ENCODE results near the gene FBF1. TPM values are rescaled to one million over a fixed set of nuclear protein-coding genes. Genes with fewer than 3 reads are reported as not detected.
A peak's percentile ranks its signal among the peaks of the same experiment; 100 is the strongest.

The FBF1 gene
- total RNA-seq, 2 donors from 2014 or later: 25.9 to 39.1 TPM

- Mint-ChIP-seq H3K36me3 (ENCODE audit: low read depth) (no peaks in the 10 kb centered on the region), H3K27ac (no peak within 1 kb of the TSS), H3K4me1 (peaks cover 10% of the 10 kb centered on the region), H3K27me3 (ENCODE audit: insufficient read depth) (peaks cover 50% of the 10 kb centered on the region), H3K9me3 (no peaks in the 10 kb centered on the region), H3K4me3 (peak within 1 kb of the TSS; percentile 52)
- DNase-seq: peak; percentile 87
- Histone ChIP-seq H3K9ac (ENCODE audit: extremely low read depth, low read length, poor library complexity, severe bottlenecking) (no peak within 1 kb of the TSS), H3K36me3 (ENCODE audit: control insufficient read depth, insufficient read depth, low read length) (no peaks in the 10 kb centered on the region), H3K27ac (ENCODE audit: low read depth, low read length) (no peak within 1 kb of the TSS), H3K9me3 (ENCODE audit: control insufficient read depth, low read length) (no peaks in the 10 kb centered on the region), H3K4me3 (ENCODE audit: low read length) (no peak within 1 kb of the TSS), H3K27me3 (ENCODE audit: control insufficient read depth, insufficient read depth, low read length, poor library complexity, severe bottlenecking) (peaks cover 39% of the 10 kb centered on the region), H3K4me1 (ENCODE audit: control insufficient read depth, insufficient read depth, low read length) (no peaks in the 10 kb centered on the region)
- TF ChIP-seq CTCF (conservative IDR thresholded peaks at IDR 0.05): peak; percentile 29
- 8 to 13% methylated on average over 31 to 87 of the region's 87 CpGs for WGBS, 2 experiments (ENCODE audit: insufficient coverage in 1 of 2, insufficient read length in 1 of 2)
Measured at GRCh38 chr17:75878174-75878998, 62.5 kb downstream of the FBF1 start, which contains the start of gene TRIM47. Gene TRIM47, minus strand, starts transcription at chr17:75878581. Its CDS starts 33 bp downstream, at chr17:75878548.

- Histone ChIP-seq H3K27ac (ENCODE audit: low read depth, low read length) (no peak overlapping the region), H3K9me3 (ENCODE audit: control insufficient read depth, low read length) (no peaks in the 10 kb centered on the region), H3K4me3 (ENCODE audit: low read length) (no peak overlapping the region), H3K27me3 (ENCODE audit: control insufficient read depth, insufficient read depth, low read length, poor library complexity, severe bottlenecking) (peaks cover 39% of the 10 kb centered on the region), H3K36me3 (ENCODE audit: control insufficient read depth, insufficient read depth, low read length) (no peaks in the 10 kb centered on the region), H3K4me1 (ENCODE audit: control insufficient read depth, insufficient read depth, low read length) (no peaks in the 10 kb centered on the region), H3K9ac (ENCODE audit: extremely low read depth, low read length, poor library complexity, severe bottlenecking) (no peak overlapping the region)
- H3K36me3 Mint-ChIP-seq (ENCODE audit: low read depth): no peaks in the 10 kb centered on the region
- TF ChIP-seq CTCF (conservative IDR thresholded peaks at IDR 0.05): peak; percentile 73
- peak overlapping the region; percentile 52 for H3K4me3 Mint-ChIP-seq
- peak; percentile 95 for DNase-seq
- no peak overlapping the region for H3K27ac Mint-ChIP-seq
- H3K9me3 Mint-ChIP-seq: no peaks in the 10 kb centered on the region
- 1 to 2% methylated on average over 30 to 56 of the region's 56 CpGs for WGBS, 2 experiments (ENCODE audit: insufficient coverage in 1 of 2, insufficient read length in 1 of 2)
- H3K27me3 Mint-ChIP-seq (ENCODE audit: insufficient read depth): peaks cover 50% of the 10 kb centered on the region
- H3K4me1 Mint-ChIP-seq: peaks cover 10% of the 10 kb centered on the region
Measured at GRCh38 chr17:75877752-75878173, 63.1 kb downstream of the FBF1 start.

GRCh38 chr17:75876938-75877751 is 63.7 kb downstream of the FBF1 start:
- Mint-ChIP-seq H3K4me1 (peaks cover 10% of the 10 kb centered on the region), H3K9me3 (no peaks in the 10 kb centered on the region), H3K27me3 (ENCODE audit: insufficient read depth) (peaks cover 46% of the 10 kb centered on the region), H3K36me3 (ENCODE audit: low read depth) (no peaks in the 10 kb centered on the region), H3K4me3 (peak overlapping the region; percentile 52), H3K27ac (no peak overlapping the region)
- no peak for TF ChIP-seq CTCF (conservative IDR thresholded peaks at IDR 0.05)
- 41 to 52% methylated on average over 20 to 41 of the region's 41 CpGs for WGBS, 2 experiments (ENCODE audit: insufficient coverage in 1 of 2, insufficient read length in 1 of 2)
- Histone ChIP-seq H3K36me3 (ENCODE audit: control insufficient read depth, insufficient read depth, low read length) (no peaks in the 10 kb centered on the region), H3K9ac (ENCODE audit: extremely low read depth, low read length, poor library complexity, severe bottlenecking) (no peak overlapping the region), H3K9me3 (ENCODE audit: control insufficient read depth, low read length) (no peaks in the 10 kb centered on the region), H3K4me1 (ENCODE audit: control insufficient read depth, insufficient read depth, low read length) (no peaks in the 10 kb centered on the region), H3K27me3 (ENCODE audit: control insufficient read depth, insufficient read depth, low read length, poor library complexity, severe bottlenecking) (peaks cover 39% of the 10 kb centered on the region), H3K4me3 (ENCODE audit: low read length) (no peak overlapping the region), H3K27ac (ENCODE audit: low read depth, low read length) (no peak overlapping the region)
- peak; percentile 80 for DNase-seq

Data from endodermal cell (in vitro differentiated cells).